D721Med (cell line): ENCODE measurements around the gene GPR107.

Experiments used
- DNase-seq: peaks from one replicate; pipeline ENCODE4 v3.0.0; 2011; ENCODE audit warnings: low spot score; ENCODE audit not compliant: insufficient read length
- FAIRE-seq: peaks from 2 replicates; lab custom pipeline; 2011; peaks lifted over from hg19 to GRCh38; lab: Jason Lieb, UNC
- CTCF ChIP-seq: IDR thresholded peaks from 2 replicates; pipeline ENCODE4 v1.5.1; 2012; ENCODE audit warnings: mild to moderate bottlenecking, control low read depth; ENCODE audit not compliant: insufficient read depth; ENCODE audit errors: missing control alignments

The GPR107 gene

DNA sequence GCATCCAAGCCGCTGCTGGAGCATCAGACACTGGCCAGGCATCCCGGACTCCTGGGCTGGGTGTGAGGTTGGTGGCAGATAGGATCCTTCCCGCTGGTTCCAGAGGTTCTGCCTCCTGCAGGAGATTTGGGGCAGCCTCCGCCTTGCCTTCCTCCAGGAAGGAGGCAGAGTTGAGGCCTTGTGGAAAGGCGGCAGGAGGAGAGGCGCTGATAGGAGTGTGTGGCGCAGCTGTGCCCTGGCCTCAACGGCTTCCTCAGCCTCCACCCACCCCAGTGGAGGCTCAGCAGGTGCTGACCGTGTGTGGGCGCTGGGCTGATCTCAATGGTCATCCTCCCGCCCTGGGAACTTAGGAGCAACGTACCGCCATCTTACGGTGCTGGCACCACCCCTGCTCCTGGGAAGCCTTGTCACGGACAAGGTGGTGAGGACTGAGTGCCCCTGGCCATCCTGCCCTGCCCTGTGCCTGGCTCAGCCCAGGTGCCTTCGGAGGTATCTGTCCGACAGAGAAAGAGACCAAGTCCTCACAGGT, 128.7 kb downstream of the GPR107 start:
- no peak for TF ChIP-seq CTCF
- DNase-seq (no peak), FAIRE-seq (no peak)

- DNase-seq = no peak
- no peak for FAIRE-seq
Observed at GRCh38 chr9:130183133-130183762, 129.5 kb downstream of the GPR107 start.

GRCh38 chr9:130185017-130185416, 131.3 kb downstream of the GPR107 start:
- TF ChIP-seq CTCF = no peak
- FAIRE-seq = no peak
- DNase-seq = no peak

More at GRCh38 chr9:130183133-130183762, 129.5 kb downstream of the GPR107 start:
- no peak for TF ChIP-seq CTCF

- FAIRE-seq (no peak), DNase-seq (no peak)
- no peak for TF ChIP-seq CTCF
Observed at GRCh38 chr9:130185490-130186031, 131.9 kb downstream of the GPR107 start.

- DNase-seq (no peak), FAIRE-seq (no peak)
- TF ChIP-seq CTCF = no peak
Observed at GRCh38 chr9:130186051-130186450, 132.3 kb downstream of the GPR107 start.

GRCh38 chr9:130186839-130187522, 133.3 kb downstream of the GPR107 start:
- FAIRE-seq = no peak
- no peak for TF ChIP-seq CTCF
- DNase-seq = no peak

GRCh38 chr9:130187523-130187846, 133.8 kb downstream of the GPR107 start:
- no peak for TF ChIP-seq CTCF
- no peak for DNase-seq
- no peak for FAIRE-seq
